Caco-2 (cell line): ENCODE data around the gene LRP3. TPM values are rescaled to one million over a fixed set of nuclear protein-coding genes. Genes with fewer than 3 reads are reported as not detected.

Experiments
- BruUV-seq: library from RNA; stranded (reverse); fragments of 400-500 nt; replicated peaks from 2 replicates; lab custom pipeline; 2021; lab: Mats Ljungman, UMichigan
- CTCF ChIA-PET: fragments of 300-600 bp; sonication (Branson Sonifier 250); formaldehyde crosslinking; loops from one replicate; lab custom pipeline; 2022; ENCODE audit warnings: antibody characterized with exemption; lab: Charles Lee
- POLR2A ChIA-PET: fragments of 300-600 bp; sonication (Branson Sonifier 250); formaldehyde crosslinking; loops from one replicate; lab custom pipeline; 2022; ENCODE audit warnings: antibody characterized with exemption; lab: Charles Lee
- DNase-seq, 2 experiments: peaks; one replicate each; pipeline versions ENCODE4 v3.0.0 to v3.0.0-alpha.2; 2020 to 2022
- H3K27me3 ChIP-seq: replicated peaks from 2 replicates; pipeline ENCODE4 v1.6.0; 2011; ENCODE audit warnings: low read length; ENCODE audit not compliant: control insufficient read depth, insufficient read depth
- H3K36me3 ChIP-seq: 2 replicates; pipeline ENCODE4 v1.5.1; 2011; ENCODE audit warnings: low read length; ENCODE audit not compliant: control insufficient read depth, insufficient read depth
- H3K4me1 ChIP-seq: fragments of 250-450 bp; sonication (Bioruptor Pico); 2 replicates; pipeline ENCODE4 v1.5.1; 2020; ENCODE audit warnings: mild to moderate bottlenecking
- H3K4me3 ChIP-seq: 2 replicates; pipeline ENCODE4 v1.5.1; 2011; ENCODE audit warnings: low read depth, mild to moderate bottlenecking, control low read depth, low read length
- H3K9me3 ChIP-seq: fragments of 250-450 bp; sonication (Bioruptor Pico); 2 replicates; pipeline ENCODE4 v1.5.1; 2020; ENCODE audit warnings: mild to moderate bottlenecking, moderate library complexity
- H3K27ac Mint-ChIP-seq: one replicate; pipeline ENCODE4 v1.8.0; 2022; ENCODE audit warnings: mixed read lengths; ENCODE audit not compliant: unreplicated experiment
- H3K27me3 Mint-ChIP-seq: one replicate; pipeline ENCODE4 v1.8.0; 2022; ENCODE audit warnings: mixed read lengths; ENCODE audit not compliant: insufficient read depth, unreplicated experiment
- H3K36me3 Mint-ChIP-seq: one replicate; pipeline ENCODE4 v1.8.0; 2022; ENCODE audit warnings: mild to moderate bottlenecking, mixed read lengths; ENCODE audit not compliant: insufficient read depth, unreplicated experiment
- H3K4me1 Mint-ChIP-seq: one replicate; pipeline ENCODE4 v1.8.0; 2022; ENCODE audit warnings: low read depth, mixed read lengths; ENCODE audit not compliant: unreplicated experiment
- H3K4me3 Mint-ChIP-seq: one replicate; pipeline ENCODE4 v1.8.0; 2022; ENCODE audit warnings: mild to moderate bottlenecking, moderate library complexity, mixed read lengths; ENCODE audit not compliant: unreplicated experiment
- H3K9me3 Mint-ChIP-seq: one replicate; pipeline ENCODE4 v1.8.0; 2022; ENCODE audit warnings: mixed read lengths; ENCODE audit not compliant: unreplicated experiment
- CTCF ChIP-seq, 2 experiments: fragments of 200-600 bp in 1 of 2; IDR thresholded peaks; 1 replicate in 1 of 2; 2 replicates in 1 of 2; pipeline versions ENCODE4 v1.5.1 to v1.8.0; 2011 to 2022; ENCODE audit warnings: antibody characterized with exemption in 1 of 2, control low read depth in 1 of 2, inconsistent platforms in 1 of 2, low read depth in 1 of 2, low read length in 1 of 2, mild to moderate bottlenecking in 1 of 2, moderate library complexity in 1 of 2; ENCODE audit not compliant: insufficient read depth in 1 of 2, severe bottlenecking in 1 of 2, unreplicated experiment in 1 of 2
- intact Hi-C: fragments of 100-400 bp; cut with micrococcal nuclease; formaldehyde crosslinking; loops from one replicate; pipeline ENCODE4 v1.10.0; 2022; ENCODE audit not compliant: unreplicated experiment
- total RNA-seq: library from RNA; stranded (reverse); gene quantifications from 2 replicates; pipeline ENCODE4 v1.2.3, GENCODE V29; 2022

The LRP3 gene
- total RNA-seq, 1 experiment from 2014 or later, result 22.8 TPM

GRCh38 chr19:33207040-33207620 lies 13.0 kb downstream of the LRP3 start:
- no peaks in the 10 kb centered on the region for H3K27me3 ChIP-seq
- ChIA-PET POLR2A (no interaction called here), CTCF (no interaction called here)
- H3K9me3 Mint-ChIP-seq, result no peaks in the 10 kb centered on the region
- no peaks in the 10 kb centered on the region for H3K27me3 Mint-ChIP-seq
- H3K27ac Mint-ChIP-seq, result no peak overlapping the region
- no peak for TF ChIP-seq CTCF (IDR thresholded peaks at IDR 0.05; ENCODE audit: insufficient read depth in 1 of 2, low read depth in 1 of 2, low read length in 1 of 2, severe bottlenecking in 1 of 2, unreplicated experiment in 1 of 2)
- no peaks in the 10 kb centered on the region; the same call in 1 of the 2 replicates for H3K36me3 ChIP-seq
- intact Hi-C loops, result no loop called here
- no peaks in the 10 kb centered on the region for H3K36me3 Mint-ChIP-seq
- H3K4me3 Mint-ChIP-seq, result no peak overlapping the region
- DNase-seq, result no peak
- H3K4me1 ChIP-seq, result no peaks in the 10 kb centered on the region
- no peaks in the 10 kb centered on the region for H3K4me1 Mint-ChIP-seq
- TSS peak; percentile 41 for BruUV-seq
- no peaks in the 10 kb centered on the region for H3K9me3 ChIP-seq
- H3K4me3 ChIP-seq, result no peak overlapping the region

GRCh38 chr19:33207903-33208302 lies 13.8 kb downstream of the LRP3 start:
- no TSS peak for BruUV-seq
- H3K4me1 Mint-ChIP-seq, result no peaks in the 10 kb centered on the region
- intact Hi-C loops, result no loop called here

GRCh38 chr19:33208371-33208895 lies 14.3 kb downstream of the LRP3 start:
- H3K27ac Mint-ChIP-seq, result no peak overlapping the region
- intact Hi-C loops, result no loop called here
- no TSS peak for BruUV-seq

More at GRCh38 chr19:33207903-33208302, 13.8 kb downstream of the LRP3 start:
- no peak overlapping the region for H3K4me3 ChIP-seq
- H3K4me3 Mint-ChIP-seq, result no peak overlapping the region
- no peaks in the 10 kb centered on the region for H3K9me3 Mint-ChIP-seq
- H3K27ac Mint-ChIP-seq, result no peak overlapping the region
- no peaks in the 10 kb centered on the region for H3K9me3 ChIP-seq
- no peaks in the 10 kb centered on the region for H3K36me3 Mint-ChIP-seq
- ChIA-PET POLR2A (no interaction called here), CTCF (no interaction called here)
- no peaks in the 10 kb centered on the region for H3K27me3 Mint-ChIP-seq
- no peaks in the 10 kb centered on the region for H3K4me1 ChIP-seq
- no peaks in the 10 kb centered on the region for H3K27me3 ChIP-seq
- no peak for TF ChIP-seq CTCF (IDR thresholded peaks at IDR 0.05; ENCODE audit: insufficient read depth in 1 of 2, low read depth in 1 of 2, low read length in 1 of 2, severe bottlenecking in 1 of 2, unreplicated experiment in 1 of 2)
- no peaks in the 10 kb centered on the region; the same call in 1 of the 2 replicates for H3K36me3 ChIP-seq
- DNase-seq, result no peak

More at GRCh38 chr19:33208371-33208895, 14.3 kb downstream of the LRP3 start:
- H3K4me3 Mint-ChIP-seq, result no peak overlapping the region
- H3K27me3 Mint-ChIP-seq, result no peaks in the 10 kb centered on the region
- DNase-seq, result no peak
- H3K9me3 Mint-ChIP-seq, result no peaks in the 10 kb centered on the region
- no peaks in the 10 kb centered on the region for H3K9me3 ChIP-seq
- H3K4me1 Mint-ChIP-seq, result no peaks in the 10 kb centered on the region
- no peaks in the 10 kb centered on the region for H3K27me3 ChIP-seq
- no peaks in the 10 kb centered on the region for H3K4me1 ChIP-seq
- no peak for TF ChIP-seq CTCF (IDR thresholded peaks at IDR 0.05; ENCODE audit: insufficient read depth in 1 of 2, low read depth in 1 of 2, low read length in 1 of 2, severe bottlenecking in 1 of 2, unreplicated experiment in 1 of 2)
- H3K4me3 ChIP-seq, result no peak overlapping the region
- ChIA-PET POLR2A (no interaction called here), CTCF (no interaction called here)
- H3K36me3 ChIP-seq, result no peaks in the 10 kb centered on the region
- no peaks in the 10 kb centered on the region for H3K36me3 Mint-ChIP-seq
